ENCODE data around the gene GRAMD1B.

DNA sequence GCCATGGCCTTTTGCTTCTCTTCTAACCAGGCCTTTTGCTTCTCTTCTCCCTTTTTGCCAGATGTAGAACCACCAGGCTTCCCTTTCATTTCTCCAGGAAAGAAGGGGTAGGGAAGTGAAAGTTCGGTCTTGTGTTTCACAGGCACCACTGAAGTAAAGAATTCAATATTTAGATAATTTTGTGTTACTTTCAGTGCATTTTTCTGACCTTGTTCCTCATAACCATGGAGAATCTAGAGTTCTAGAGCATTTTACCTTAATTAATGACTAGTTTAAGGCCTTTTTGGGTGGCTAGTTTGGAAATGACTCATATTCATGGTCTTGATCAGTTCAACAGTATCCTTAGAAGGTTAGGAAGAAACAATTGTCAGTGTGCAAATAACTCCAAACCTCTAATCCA, 22.7 kb downstream of the GRAMD1B start:
- TF ChIP-seq, protein P1, sequence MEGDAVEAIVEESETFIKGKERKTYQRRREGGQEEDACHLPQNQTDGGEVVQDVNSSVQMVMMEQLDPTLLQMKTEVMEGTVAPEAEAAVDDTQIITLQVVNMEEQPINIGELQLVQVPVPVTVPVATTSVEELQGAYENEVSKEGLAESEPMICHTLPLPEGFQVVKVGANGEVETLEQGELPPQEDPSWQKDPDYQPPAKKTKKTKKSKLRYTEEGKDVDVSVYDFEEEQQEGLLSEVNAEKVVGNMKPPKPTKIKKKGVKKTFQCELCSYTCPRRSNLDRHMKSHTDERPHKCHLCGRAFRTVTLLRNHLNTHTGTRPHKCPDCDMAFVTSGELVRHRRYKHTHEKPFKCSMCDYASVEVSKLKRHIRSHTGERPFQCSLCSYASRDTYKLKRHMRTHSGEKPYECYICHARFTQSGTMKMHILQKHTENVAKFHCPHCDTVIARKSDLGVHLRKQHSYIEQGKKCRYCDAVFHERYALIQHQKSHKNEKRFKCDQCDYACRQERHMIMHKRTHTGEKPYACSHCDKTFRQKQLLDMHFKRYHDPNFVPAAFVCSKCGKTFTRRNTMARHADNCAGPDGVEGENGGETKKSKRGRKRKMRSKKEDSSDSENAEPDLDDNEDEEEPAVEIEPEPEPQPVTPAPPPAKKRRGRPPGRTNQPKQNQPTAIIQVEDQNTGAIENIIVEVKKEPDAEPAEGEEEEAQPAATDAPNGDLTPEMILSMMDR (conservative IDR thresholded peaks at IDR 0.05; ENCODE audit: low read length), result no peak
- no peak for TF ChIP-seq EZH2phosphoT487 (IDR thresholded peaks at IDR 0.05; ENCODE audit: borderline replicate concordance)

All from Loucy (cell line).